K562 (cell line): ENCODE results near the gene FNBP1. TPM values are rescaled to one million over a fixed set of nuclear protein-coding genes. Genes with fewer than 3 reads are reported as not detected.
A peak's percentile ranks its signal among the peaks of the same experiment; 100 is the strongest.

Experiments
- ATAC-seq: fragments of 200-7000 bp; cut with Tn5 transposase; 3 replicates; pipeline ENCODE4 v1.9.1; 2020; ENCODE audit warnings: moderate library complexity
- BruUV-seq: library from RNA; stranded (reverse); fragments of 400-500 nt; replicated peaks from 2 replicates; lab custom pipeline; 2021; lab: Mats Ljungman, UMichigan
- CTCF ChIA-PET: fragments of 300-600 bp; formaldehyde crosslinking; extraction: SDS; loops from one replicate; lab custom pipeline; 2021; ENCODE audit warnings: low intra/inter-chr PET ratio; lab: Yijun Ruan, JAX
- POLR2A ChIA-PET: fragments of 300-600, 350-650 bp; sonication (Branson Sonifier 250); formaldehyde crosslinking; extraction: SDS; loops from one replicate; lab custom pipeline; 2021; ENCODE audit warnings: antibody characterized with exemption, inconsistent platforms; lab: Yijun Ruan, JAX
- DNase-seq, 4 experiments: peaks; one replicate each; pipeline versions ENCODE4 v3.0.0 to v3.0.0-alpha.2; 2011 to 2018; ENCODE audit warnings: low spot score in 3 of 4, mixed read lengths in 3 of 4; ENCODE audit errors: extremely low read depth in 1 of 4
- FAIRE-seq: peaks from 2 replicates; lab custom pipeline; 2011; peaks lifted over from hg19 to GRCh38; lab: Jason Lieb, UNC
- H2AFZ ChIP-seq: 2 replicates; pipeline ENCODE4 v1.6.0; 2011; ENCODE audit warnings: low read depth, low read length, control low read depth, inconsistent platforms
- H3K27ac ChIP-seq: fragments of 200-600 bp; 3 replicates; pipeline ENCODE4 v1.8.0; 2011; ENCODE audit warnings: low read depth, mild to moderate bottlenecking, control low read depth, inconsistent platforms, low read length, moderate library complexity, mixed read lengths; ENCODE audit errors: extremely low read depth
- H3K27me3 ChIP-seq, 2 experiments: fragments of 300-600 bp in 1 of 2; 2 replicates in 1 of 2; 3 replicates in 1 of 2; pipeline versions ENCODE4 v1.6.0 to v1.8.0; 2011; ENCODE audit warnings: inconsistent platforms in 2 of 2, low read length in 2 of 2, mild to moderate bottlenecking in 1 of 2, mixed read lengths in 1 of 2, moderate library complexity in 1 of 2; ENCODE audit not compliant: control insufficient read depth in 2 of 2, insufficient read depth in 2 of 2
- H3K36me3 ChIP-seq: fragments of 300-600 bp; 3 replicates; pipeline ENCODE4 v1.8.0; 2011; ENCODE audit warnings: mild to moderate bottlenecking, low read length, inconsistent platforms; ENCODE audit not compliant: control insufficient read depth, insufficient read depth
- H3K4me1 ChIP-seq, 2 experiments: fragments of 200-600 bp in 1 of 2; replicated peaks in 1 of 2; 2 replicates in 1 of 2; 3 replicates in 1 of 2; pipeline versions ENCODE4 v1.5.1 to v1.8.0; 2011; ENCODE audit warnings: inconsistent platforms in 2 of 2, low read length in 2 of 2, mild to moderate bottlenecking in 1 of 2, mixed read lengths in 1 of 2, moderate library complexity in 1 of 2; ENCODE audit not compliant: control insufficient read depth in 2 of 2, insufficient read depth in 2 of 2
- H3K4me2 ChIP-seq: 2 replicates; pipeline ENCODE4 v1.6.1; 2011; ENCODE audit warnings: low read length, control low read depth, inconsistent platforms, mixed read lengths; ENCODE audit not compliant: insufficient read depth
- H3K4me3 ChIP-seq: fragments of 200-600 bp; sonication (generic), shearing (Covaris generic); 2 replicates; pipeline ENCODE4 v1.5.1; 2016; ENCODE audit warnings: control low read depth, inconsistent platforms
- H3K79me2 ChIP-seq: fragments of 200-600 bp; 3 replicates; pipeline ENCODE4 v1.8.0; 2011; ENCODE audit warnings: low read length, inconsistent platforms; ENCODE audit not compliant: control insufficient read depth, insufficient read depth
- H3K9ac ChIP-seq, 2 experiments: 2 replicates each; pipeline versions ENCODE4 v1.6.0 to v1.6.1; 2011; ENCODE audit warnings: low read depth in 2 of 2, low read length in 2 of 2, control low read depth in 1 of 2, inconsistent platforms in 1 of 2, mild to moderate bottlenecking in 1 of 2, mixed read lengths in 1 of 2; ENCODE audit not compliant: insufficient read depth in 1 of 2
- H3K9me1 ChIP-seq: one replicate; pipeline ENCODE4 v1.6.0; 2011; ENCODE audit warnings: inconsistent platforms, mild to moderate bottlenecking, low read length, moderate library complexity; ENCODE audit not compliant: control insufficient read depth, insufficient read depth
- H3K9me3 ChIP-seq: replicated peaks from 2 replicates; pipeline ENCODE4 v1.5.1; 2011; ENCODE audit warnings: low read depth, low read length, inconsistent platforms; ENCODE audit not compliant: control insufficient read depth, insufficient read depth
- H4K20me1 ChIP-seq: replicated peaks from 2 replicates; pipeline ENCODE4 v1.6.1; 2011; ENCODE audit warnings: low read length, inconsistent platforms, mixed read lengths; ENCODE audit not compliant: control insufficient read depth, insufficient read depth
- BHLHE40 ChIP-seq: IDR thresholded peaks from 2 replicates; pipeline ENCODE4 v1.6.1; 2011; ENCODE audit warnings: low read length, improper control_type of control experiment
- CBX3 ChIP-seq, 2 experiments: IDR thresholded peaks; 1 replicate in 1 of 2; 2 replicates in 1 of 2; pipeline ENCODE4 v1.6.1; 2012; ENCODE audit warnings: inconsistent platforms in 2 of 2, low read length in 2 of 2, borderline replicate concordance in 1 of 2, control low read depth in 1 of 2
- DIDO1 ChIP-seq: fragments of 450-650 bp; IDR thresholded peaks from 2 replicates; pipeline ENCODE4 v1.6.1; 2016; ENCODE audit warnings: low read depth, missing biosample characterization, missing genetic modification characterization
- ELF1 ChIP-seq: fragments of 200-800 bp; sonication (Bioruptor generic); IDR thresholded peaks from 2 replicates; pipeline ENCODE4 v1.6.1; 2016; ENCODE audit warnings: missing genetic modification characterization, missing compliant biosample characterization
- EZH2 ChIP-seq: IDR thresholded peaks from 2 replicates; pipeline ENCODE4 v1.6.1; 2012; ENCODE audit warnings: low read depth, mild to moderate bottlenecking, inconsistent platforms, low read length, borderline replicate concordance
- KDM5B ChIP-seq: fragments of 200-600 bp; sonication (generic); IDR thresholded peaks from 2 replicates; pipeline ENCODE4 v1.6.1; 2012; ENCODE audit warnings: low read depth, mild to moderate bottlenecking, moderate library complexity, low read length, control low read depth, inconsistent platforms; ENCODE audit not compliant: insufficient replicate concordance
- NFRKB ChIP-seq: fragments of 450-650 bp; IDR thresholded peaks from 2 replicates; pipeline ENCODE4 v1.6.1; 2016; ENCODE audit warnings: low read depth
- OTX1 ChIP-seq: fragments of 450-650 bp; formaldehyde crosslinking; IDR thresholded peaks from 2 replicates; pipeline ENCODE4 v1.4.0; 2022; ENCODE audit warnings: mild to moderate bottlenecking
- RERE ChIP-seq: sonication (generic); formaldehyde crosslinking; IDR thresholded peaks from 2 replicates; pipeline ENCODE4 v1.8.0; 2023; ENCODE audit warnings: missing genetic modification reagents, mild to moderate bottlenecking, borderline replicate concordance
- TAF15 ChIP-seq: fragments of 200-400 bp; formaldehyde crosslinking; IDR thresholded peaks from 2 replicates; pipeline ENCODE4 v1.6.1; 2017; ENCODE audit warnings: mild to moderate bottlenecking, low read depth, low read length, moderate library complexity
- ZHX1 ChIP-seq: fragments of 150-350 bp; conservative IDR thresholded peaks from 2 replicates; pipeline ENCODE4 v1.6.1; 2014; ENCODE audit warnings: low read length
- ZKSCAN8 ChIP-seq: fragments of 200-800 bp; sonication (Bioruptor generic); IDR thresholded peaks from 2 replicates; pipeline ENCODE4 v1.6.1; 2016; ENCODE audit warnings: missing genetic modification characterization, missing compliant biosample characterization
- ZNF444 ChIP-seq: fragments of 250-450 bp; sonication (Bioruptor Pico); IDR thresholded peaks from 2 replicates; pipeline ENCODE4 v1.4.0; 2020; ENCODE audit warnings: mild to moderate bottlenecking, moderate library complexity
- WGBS: fragments of 100-300 bp; shearing (Covaris generic); methylation state at CpG from one replicate; pipeline ENCODE4 v1.1.6; 2016; ENCODE audit warnings: low coverage, mixed read lengths; ENCODE audit not compliant: insufficient coverage; ENCODE audit errors: missing lambda C conversion rate; 5-methylcytosine and 5-hydroxymethylcytosine counted together
- in situ Hi-C: fragments of 300-500 bp; cut with MboI; formaldehyde crosslinking; loops from 4 replicates; pipeline ENCODE4 v1.15.0; 2018; ENCODE audit warnings: inconsistent platforms, mixed read lengths
- intact Hi-C: fragments of 100-400 bp; cut with micrococcal nuclease; formaldehyde crosslinking; loops from 2 replicates; pipeline ENCODE4 v1.14.2; 2022
- polyA plus RNA-seq, 8 experiments: library from polyadenylated mRNA; depleted of rRNA in 4 of 8; stranded (reverse) in 5 of 8; unstranded in 3 of 8; fragments of >200 nt; fragmentation: Nextera tagmentation in 2 of 8; fragmentation: Illumina TruSeq in 1 of 8; extraction: Ambion mirVana in 2 of 8; extraction: Trizol in 1 of 8; gene quantifications; 2 replicates each; pipeline versions ENCODE4 v1.2.1 to v1.2.3, GENCODE V29; 2011 to 2014; ENCODE audit warnings: inconsistent platforms in 1 of 8, missing spikeins in 1 of 8
- total RNA-seq, 7 experiments: library from RNA; depleted of rRNA in 6 of 7; stranded (reverse); fragments of >200 nt in 6 of 7; fragmentation: Illumina TruSeq in 2 of 7; extraction: Trizol in 2 of 7; gene quantifications; 2 replicates each; pipeline versions ENCODE4 v1.2.1 to v1.2.3, GENCODE V29; 2011 to 2021; ENCODE audit warnings: low replicate concordance in 1 of 7

FNBP1 gene
- total and polyA plus RNA-seq, 9 of the 15 experiments (the other 6 are each of a cell fraction or from before 2014, with no cell fraction given): 1.8 to 14.9 (median 7.6) TPM

- WGBS: 2% methylated on average over 14 of the region's 14 CpGs
- TF ChIP-seq KDM5B (peak; percentile 59), ELF1 (tag) (peak; percentile 77), NFRKB (no peak), OTX1 (CRISPR knock-in tag) (peak; percentile 98), TAF15 (no peak), ZKSCAN8 (peak; percentile 92), RERE (CRISPR knock-in tag) (peak; percentile 97; the same call in 1 of the 2 replicates), BHLHE40 (peak; percentile 95), ZHX1 (no peak), ZNF444 (CRISPR knock-in tag) (peak; percentile 70; the same call in 1 of the 2 replicates), EZH2 (no peak; the same call in 1 of the 2 replicates), DIDO1 (peak; percentile 61; the same call in 1 of the 2 replicates), CBX3 (IDR thresholded peaks at IDR 0.05; ENCODE audit: borderline replicate concordance in 1 of 2, low read length in 2 of 2) (peak in 1 of 2 experiments; percentile 97; a peak in 2 of 3 replicates)
These were observed 179.8 kb downstream of the FNBP1 start for GRCh38 chr9:129863059-129863690.

More at GRCh38 chr9:129863059-129863690, 179.8 kb downstream of the FNBP1 start:
- peaks cover 83% of the 10 kb centered on the region for H3K36me3 ChIP-seq
- intact Hi-C loops: loop anchor here (1.0 kb wide), 4 partner anchors 16 to 39 kb away; partner anchors contain the start of genes C9orf78, TOR1A and USP20
- in situ Hi-C loops: no loop called here
- H3K4me2 ChIP-seq: peak overlapping the region; percentile 76
- DNase-seq: peak; percentile 97 to 100 (median 98)
- no TSS peak for BruUV-seq
- no peaks in the 10 kb centered on the region for H3K9me3 ChIP-seq
- peaks cover 58 to 80% of the 10 kb centered on the region in 2 experiments for H3K4me1 ChIP-seq
- CTCF ChIA-PET: no interaction called here
- peak; percentile 99 for FAIRE-seq
- H3K27ac ChIP-seq: peak overlapping the region; percentile 93
- peaks cover 39% of the 10 kb centered on the region for H3K79me2 ChIP-seq
- peaks cover 4% of the 10 kb centered on the region for H3K9me1 ChIP-seq
- peak; percentile 91 for ATAC-seq
- H3K9ac ChIP-seq: peak overlapping the region; percentile 68 to 69; a peak in 3 of 4 replicates
- no peaks in the 10 kb centered on the region for H3K27me3 ChIP-seq
- H2AFZ ChIP-seq: peak overlapping the region; percentile 33; the same call in 1 of the 2 replicates
- POLR2A ChIA-PET: interaction anchor here (0.5 to 9.4 kb wide), 17 partner anchors 8 to 1588 kb away, joined by 3 to 91 read pairs (median 4); partner anchors contain the start of gene GOLGA2
- no peaks in the 10 kb centered on the region for H4K20me1 ChIP-seq
- H3K4me3 ChIP-seq: peak overlapping the region; percentile 0; the same call in 1 of the 2 replicates
